Suprapubic skin (tissue), 4 donors: ENCODE results near the gene NINL.

Experiments used
- POLR2A ChIP-seq, 2 donors: fragments of 450-650 bp; IDR thresholded peaks; one replicate each; pipeline ENCODE4 v1.6.1; 2017; ENCODE audit warnings: antibody characterized with exemption in 2 of 2, mild to moderate bottlenecking in 2 of 2, moderate library complexity in 2 of 2
- POLR2AphosphoS5 ChIP-seq, 3 donors: sonication (generic); formaldehyde crosslinking; IDR thresholded peaks; one replicate each; pipeline ENCODE4 v1.6.1; 2017; ENCODE audit warnings: antibody characterized with exemption in 3 of 3
- TF ChIP-seq, protein P1 (sequence below), 2 donors: fragments of 200-600 bp in 1 of 2; fragments of 450-650 bp in 1 of 2; sonication (generic) in 1 of 2; IDR thresholded peaks; one replicate each; pipeline ENCODE4 v1.5.1; 2016 to 2019; ENCODE audit warnings: antibody characterized with exemption in 2 of 2, mild to moderate bottlenecking in 1 of 2, moderate library complexity in 1 of 2

- TF ChIP-seq, protein P1, sequence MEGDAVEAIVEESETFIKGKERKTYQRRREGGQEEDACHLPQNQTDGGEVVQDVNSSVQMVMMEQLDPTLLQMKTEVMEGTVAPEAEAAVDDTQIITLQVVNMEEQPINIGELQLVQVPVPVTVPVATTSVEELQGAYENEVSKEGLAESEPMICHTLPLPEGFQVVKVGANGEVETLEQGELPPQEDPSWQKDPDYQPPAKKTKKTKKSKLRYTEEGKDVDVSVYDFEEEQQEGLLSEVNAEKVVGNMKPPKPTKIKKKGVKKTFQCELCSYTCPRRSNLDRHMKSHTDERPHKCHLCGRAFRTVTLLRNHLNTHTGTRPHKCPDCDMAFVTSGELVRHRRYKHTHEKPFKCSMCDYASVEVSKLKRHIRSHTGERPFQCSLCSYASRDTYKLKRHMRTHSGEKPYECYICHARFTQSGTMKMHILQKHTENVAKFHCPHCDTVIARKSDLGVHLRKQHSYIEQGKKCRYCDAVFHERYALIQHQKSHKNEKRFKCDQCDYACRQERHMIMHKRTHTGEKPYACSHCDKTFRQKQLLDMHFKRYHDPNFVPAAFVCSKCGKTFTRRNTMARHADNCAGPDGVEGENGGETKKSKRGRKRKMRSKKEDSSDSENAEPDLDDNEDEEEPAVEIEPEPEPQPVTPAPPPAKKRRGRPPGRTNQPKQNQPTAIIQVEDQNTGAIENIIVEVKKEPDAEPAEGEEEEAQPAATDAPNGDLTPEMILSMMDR (IDR thresholded peaks at IDR 0.05) = no peak
- TF ChIP-seq POLR2AphosphoS5 (IDR thresholded peaks at IDR 0.05) (no peak), POLR2A (IDR thresholded peaks at IDR 0.05) (no peak)
These were observed 146.0 kb downstream of the NINL start for GRCh38 chr20:25439328-25439727.
